OCI-LY1 (cell line): ENCODE results near the gene VENTX.

ENCODE experiments used
- H2AFZ ChIP-seq: fragments of 200-600 bp; sonication (generic), shearing (Covaris generic); 2 replicates; pipeline ENCODE4 v1.6.0; 2014; ENCODE audit warnings: antibody characterized with exemption, mild to moderate bottlenecking, low read length
- H3F3A ChIP-seq: fragments of 200-600 bp; sonication (generic), shearing (Covaris generic); 2 replicates; pipeline ENCODE4 v1.6.0; 2014; ENCODE audit warnings: mild to moderate bottlenecking, antibody characterized with exemption, low read length, moderate library complexity; ENCODE audit not compliant: insufficient read depth
- H3K27ac ChIP-seq: fragments of 200-600 bp; sonication (generic); 2 replicates; pipeline ENCODE4 v1.5.1; 2014; ENCODE audit warnings: low read length, mixed run types, mild to moderate bottlenecking, low read depth; ENCODE audit not compliant: poor library complexity, severe bottlenecking
- H3K27me3 ChIP-seq: fragments of 200-600 bp; sonication (generic); 2 replicates; pipeline ENCODE4 v1.6.0; 2014; ENCODE audit warnings: antibody characterized with exemption, mild to moderate bottlenecking, low read length, moderate library complexity; ENCODE audit not compliant: insufficient read depth
- H3K36me3 ChIP-seq: fragments of 200-600 bp; sonication (generic); 2 replicates; pipeline ENCODE4 v1.6.1; 2014; ENCODE audit warnings: mild to moderate bottlenecking, antibody characterized with exemption, low read length, moderate library complexity, mixed read lengths; ENCODE audit not compliant: insufficient read depth
- H3K4me1 ChIP-seq: fragments of 200-600 bp; sonication (generic); 2 replicates; pipeline ENCODE4 v1.5.1; 2014; ENCODE audit warnings: mild to moderate bottlenecking, low read length, moderate library complexity; ENCODE audit not compliant: insufficient read depth, severe bottlenecking
- H3K4me2 ChIP-seq: fragments of 200-600 bp; sonication (generic), shearing (Covaris generic); 2 replicates; pipeline ENCODE4 v1.6.1; 2014; ENCODE audit warnings: low read length
- H3K4me3 ChIP-seq: fragments of 200-600 bp; sonication (generic); 2 replicates; pipeline ENCODE4 v1.5.1; 2014; ENCODE audit warnings: low read length, low read depth, mild to moderate bottlenecking, mixed read lengths; ENCODE audit not compliant: poor library complexity, severe bottlenecking
- H3K79me2 ChIP-seq: fragments of 200-600 bp; shearing (Covaris generic); 2 replicates; pipeline ENCODE4 v1.6.1; 2016; ENCODE audit warnings: mixed run types, low read length, mixed read lengths; ENCODE audit not compliant: insufficient read depth
- H3K9ac ChIP-seq: fragments of 200-600 bp; sonication (generic), shearing (Covaris generic); 2 replicates; pipeline ENCODE4 v1.6.1; 2014; ENCODE audit warnings: mild to moderate bottlenecking, low read length, mixed read lengths
- H3K9me2 ChIP-seq: fragments of 200-600 bp; sonication (generic), shearing (Covaris generic); 2 replicates; pipeline ENCODE4 v1.6.1; 2014; ENCODE audit warnings: low read depth, mild to moderate bottlenecking, low read length, mixed read lengths
- H3K9me3 ChIP-seq: fragments of 200-600 bp; shearing (Covaris generic); 2 replicates; pipeline ENCODE4 v1.6.1; 2014; ENCODE audit warnings: low read length, mixed read lengths
- H4K20me1 ChIP-seq: fragments of 200-600 bp; sonication (generic), shearing (Covaris generic); 2 replicates; pipeline ENCODE4 v1.6.0; 2016; ENCODE audit warnings: mild to moderate bottlenecking, low read length; ENCODE audit not compliant: insufficient read depth
- CTCF ChIP-seq: fragments of 200-600 bp; sonication (generic), shearing (Covaris generic); IDR thresholded peaks from 2 replicates; pipeline ENCODE4 v1.5.1; 2017; ENCODE audit warnings: mild to moderate bottlenecking, antibody characterized with exemption, low read length, moderate library complexity, mixed read lengths
- EZH2 ChIP-seq: fragments of 200-600 bp; sonication (generic), shearing (Covaris generic); IDR thresholded peaks from 2 replicates; pipeline ENCODE4 v1.8.0; 2017; ENCODE audit warnings: borderline replicate concordance, mixed run types, mild to moderate bottlenecking, antibody characterized with exemption, low read length, moderate library complexity, mixed read lengths

The VENTX gene

GRCh38 chr10:133267293-133267692 is 29.6 kb downstream of the VENTX start:
- H3K36me3 ChIP-seq: no peaks in the 10 kb centered on the region
- no peak for TF ChIP-seq CTCF
- H4K20me1 ChIP-seq: no peaks in the 10 kb centered on the region
- no peak overlapping the region for H2AFZ ChIP-seq
- H3K27ac ChIP-seq: no peak overlapping the region
- no peak overlapping the region for H3K4me2 ChIP-seq
- H3K79me2 ChIP-seq: no peaks in the 10 kb centered on the region
- no peaks in the 10 kb centered on the region for H3K9me2 ChIP-seq
- no peak overlapping the region for H3K4me3 ChIP-seq
- H3K27me3 ChIP-seq: peaks cover 12% of the 10 kb centered on the region
- peaks cover under 1% of the 10 kb centered on the region for H3K4me1 ChIP-seq
- H3K9ac ChIP-seq: no peak overlapping the region
- no peaks in the 10 kb centered on the region for H3K9me3 ChIP-seq
- H3F3A ChIP-seq: no peaks in the 10 kb centered on the region

- Histone ChIP-seq H3K27ac (no peak overlapping the region), H3K4me1 (no peaks in the 10 kb centered on the region), H3K27me3 (peaks cover 8% of the 10 kb centered on the region; the same call in 1 of the 2 replicates), H3K9ac (no peak overlapping the region), H3K9me3 (no peaks in the 10 kb centered on the region), H3F3A (no peaks in the 10 kb centered on the region), H2AFZ (no peak overlapping the region), H3K79me2 (no peaks in the 10 kb centered on the region), H3K9me2 (no peaks in the 10 kb centered on the region), H3K4me2 (no peak overlapping the region), H3K36me3 (no peaks in the 10 kb centered on the region), H3K4me3 (no peak overlapping the region), H4K20me1 (no peaks in the 10 kb centered on the region)
- TF ChIP-seq EZH2: no peak
- TF ChIP-seq CTCF: no peak
These were observed 30.2 kb downstream of the VENTX start for GRCh38 chr10:133267829-133268228.

- Histone ChIP-seq H3K4me1 (no peaks in the 10 kb centered on the region), H3K4me3 (no peak overlapping the region), H3K79me2 (no peaks in the 10 kb centered on the region), H3K9ac (no peak overlapping the region), H4K20me1 (no peaks in the 10 kb centered on the region), H3K4me2 (no peak overlapping the region), H3F3A (no peaks in the 10 kb centered on the region), H3K27me3 (0 out of 2 replicates have a peak, but pooled peaks cover under 1% of the 10 kb centered on the region), H3K36me3 (no peaks in the 10 kb centered on the region), H3K9me3 (no peaks in the 10 kb centered on the region), H2AFZ (no peak overlapping the region), H3K27ac (no peak overlapping the region), H3K9me2 (no peaks in the 10 kb centered on the region)
- TF ChIP-seq CTCF (no peak), EZH2 (no peak)
These were observed 30.9 kb downstream of the VENTX start for GRCh38 chr10:133268532-133268931.
